PC-3 (cell line): ENCODE results near the gene FBN2. TPM values are rescaled to one million over a fixed set of nuclear protein-coding genes. Genes with fewer than 3 reads are reported as not detected.

Source experiments
- ATAC-seq: fragments of 200-7000 bp; cut with Tn5 transposase; 2 replicates; pipeline ENCODE4 v1.9.1; 2020; ENCODE audit warnings: mild to moderate bottlenecking, moderate library complexity
- BruUV-seq: library from RNA; stranded (reverse); fragments of 400-500 nt; replicated peaks from 2 replicates; lab custom pipeline; 2021; lab: Mats Ljungman, UMichigan
- CTCF ChIA-PET: fragments of 300-600 bp; sonication (Branson Sonifier 250); formaldehyde crosslinking; loops from one replicate; lab custom pipeline; 2022; ENCODE audit warnings: antibody characterized with exemption; lab: Charles Lee
- POLR2A ChIA-PET: fragments of 300-600 bp; sonication (Branson Sonifier 250); formaldehyde crosslinking; loops from one replicate; lab custom pipeline; 2022; ENCODE audit warnings: antibody characterized with exemption; ENCODE audit not compliant: unreplicated experiment; lab: Charles Lee
- DNase-seq: peaks from one replicate; pipeline ENCODE4 v3.0.0-alpha.2; 2015
- H2AFZ ChIP-seq: fragments of 300-600 bp; sonication (generic); 2 replicates; pipeline ENCODE4 v1.6.0; 2016; ENCODE audit warnings: antibody characterized with exemption, low read length
- H3F3A ChIP-seq: fragments of 300-600 bp; sonication (generic); one replicate; pipeline ENCODE4 v1.6.0; 2017; ENCODE audit warnings: antibody characterized with exemption, low read length, control low read depth, mild to moderate bottlenecking; ENCODE audit not compliant: unreplicated experiment
- H3K27ac ChIP-seq: fragments of 300-600 bp; sonication (generic); 2 replicates; pipeline ENCODE4 v1.5.1; 2016; ENCODE audit warnings: mild to moderate bottlenecking, low read length
- H3K27me3 ChIP-seq: fragments of 300-600 bp; sonication (generic); 2 replicates; pipeline ENCODE4 v1.6.1; 2016; ENCODE audit warnings: low read length, mixed read lengths
- H3K36me3 ChIP-seq: fragments of 300-600 bp; sonication (generic); 2 replicates; pipeline ENCODE4 v1.6.1; 2016; ENCODE audit warnings: low read depth, mixed run types, low read length, mixed read lengths
- H3K4me1 ChIP-seq: fragments of 300-600 bp; sonication (generic); 2 replicates; pipeline ENCODE4 v1.5.1; 2016; ENCODE audit warnings: low read length; ENCODE audit not compliant: insufficient read depth
- H3K4me2 ChIP-seq: fragments of 300-600 bp; sonication (generic); 2 replicates; pipeline ENCODE4 v1.6.0; 2016; ENCODE audit warnings: low read length
- H3K4me3 ChIP-seq: fragments of 300-600 bp; sonication (generic); 2 replicates; pipeline ENCODE4 v1.5.1; 2016; ENCODE audit warnings: mild to moderate bottlenecking, low read length, mixed read lengths
- H3K79me2 ChIP-seq: fragments of 300-600 bp; sonication (generic); 2 replicates; pipeline ENCODE4 v1.6.1; 2017; ENCODE audit warnings: low read length, mixed read lengths
- H3K9ac ChIP-seq: fragments of 300-600 bp; sonication (generic); 2 replicates; pipeline ENCODE4 v1.6.0; 2016; ENCODE audit warnings: mild to moderate bottlenecking, low read length
- H3K9me2 ChIP-seq: fragments of 300-600 bp; sonication (generic); replicated peaks from 2 replicates; pipeline ENCODE4 v1.6.1; 2016; ENCODE audit warnings: mixed run types, low read length, mixed read lengths
- H3K9me3 ChIP-seq: fragments of 300-600 bp; sonication (generic); 2 replicates; pipeline ENCODE4 v1.6.1; 2016; ENCODE audit warnings: low read length, mixed read lengths
- H4K20me1 ChIP-seq: fragments of 300-600 bp; sonication (generic); 2 replicates; pipeline ENCODE4 v1.6.1; 2016; ENCODE audit warnings: low read length, mixed read lengths
- EZH2 ChIP-seq: fragments of 300-600 bp; sonication (generic); IDR thresholded peaks from one replicate; pipeline ENCODE4 v1.6.1; 2017; ENCODE audit warnings: antibody characterized with exemption, mild to moderate bottlenecking, low read length; ENCODE audit not compliant: unreplicated experiment
- EZH2phosphoT487 ChIP-seq: fragments of 300-600 bp; sonication (generic); IDR thresholded peaks from 2 replicates; pipeline ENCODE4 v1.6.1; 2018; ENCODE audit warnings: mild to moderate bottlenecking, antibody characterized with exemption, low read length, borderline replicate concordance
- intact Hi-C: fragments of 100-400 bp; cut with micrococcal nuclease; formaldehyde crosslinking; loops from 2 replicates; pipeline ENCODE4 v1.9.0; 2023
- total RNA-seq: library from RNA; depleted of rRNA; stranded (reverse); fragments of >200 nt; gene quantifications from 2 replicates; pipeline ENCODE4 v1.2.3, GENCODE V29; 2014
- TF ChIP-seq, protein P1 (sequence below): fragments of 300-600 bp; sonication (generic); conservative IDR thresholded peaks from 2 replicates; pipeline ENCODE4 v1.5.1; 2017; ENCODE audit warnings: antibody characterized with exemption, low read depth, mild to moderate bottlenecking, low read length

Gene FBN2
- total RNA-seq, 1 experiment from 2014 or later: 45.2 TPM

DNA sequence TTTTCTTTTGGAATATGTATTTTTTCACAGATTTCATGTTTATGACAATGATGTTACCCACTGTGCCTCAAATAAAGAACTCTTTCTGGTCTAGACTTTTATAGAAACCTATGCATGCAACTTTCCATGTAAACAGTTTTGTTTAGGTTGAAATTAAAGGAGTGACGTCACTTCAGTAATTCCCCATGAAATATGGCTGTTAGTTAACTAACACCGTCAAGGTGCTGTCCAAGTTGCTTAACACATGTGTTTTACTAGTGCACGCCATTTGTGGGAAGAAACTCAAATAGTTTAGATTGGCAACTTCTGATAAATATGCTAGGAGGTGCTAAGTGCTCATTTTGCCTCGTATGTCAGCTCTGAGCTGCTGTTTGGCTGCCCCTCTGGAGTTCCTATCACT lies 102.2 kb downstream of the FBN2 start:
- Histone ChIP-seq H3K4me3 (no peak overlapping the region), H3K27ac (no peak overlapping the region), H3K9me2 (no peaks in the 10 kb centered on the region), H3K9me3 (no peaks in the 10 kb centered on the region), H2AFZ (no peak overlapping the region), H4K20me1 (no peaks in the 10 kb centered on the region), H3K4me2 (no peak overlapping the region), H3K79me2 (no peaks in the 10 kb centered on the region), H3K27me3 (no peaks in the 10 kb centered on the region), H3K36me3 (no peaks in the 10 kb centered on the region), H3K9ac (no peak overlapping the region), H3K4me1 (peaks cover 12% of the 10 kb centered on the region), H3F3A (no peaks in the 10 kb centered on the region)
- ChIA-PET CTCF (no interaction called here), POLR2A (no interaction called here)
- intact Hi-C loops: no loop called here
- ATAC-seq: no peak
- TF ChIP-seq EZH2phosphoT487: no peak
- TF ChIP-seq, protein P1, sequence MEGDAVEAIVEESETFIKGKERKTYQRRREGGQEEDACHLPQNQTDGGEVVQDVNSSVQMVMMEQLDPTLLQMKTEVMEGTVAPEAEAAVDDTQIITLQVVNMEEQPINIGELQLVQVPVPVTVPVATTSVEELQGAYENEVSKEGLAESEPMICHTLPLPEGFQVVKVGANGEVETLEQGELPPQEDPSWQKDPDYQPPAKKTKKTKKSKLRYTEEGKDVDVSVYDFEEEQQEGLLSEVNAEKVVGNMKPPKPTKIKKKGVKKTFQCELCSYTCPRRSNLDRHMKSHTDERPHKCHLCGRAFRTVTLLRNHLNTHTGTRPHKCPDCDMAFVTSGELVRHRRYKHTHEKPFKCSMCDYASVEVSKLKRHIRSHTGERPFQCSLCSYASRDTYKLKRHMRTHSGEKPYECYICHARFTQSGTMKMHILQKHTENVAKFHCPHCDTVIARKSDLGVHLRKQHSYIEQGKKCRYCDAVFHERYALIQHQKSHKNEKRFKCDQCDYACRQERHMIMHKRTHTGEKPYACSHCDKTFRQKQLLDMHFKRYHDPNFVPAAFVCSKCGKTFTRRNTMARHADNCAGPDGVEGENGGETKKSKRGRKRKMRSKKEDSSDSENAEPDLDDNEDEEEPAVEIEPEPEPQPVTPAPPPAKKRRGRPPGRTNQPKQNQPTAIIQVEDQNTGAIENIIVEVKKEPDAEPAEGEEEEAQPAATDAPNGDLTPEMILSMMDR: no peak
- DNase-seq: no peak
- no TSS peak for BruUV-seq

DNA sequence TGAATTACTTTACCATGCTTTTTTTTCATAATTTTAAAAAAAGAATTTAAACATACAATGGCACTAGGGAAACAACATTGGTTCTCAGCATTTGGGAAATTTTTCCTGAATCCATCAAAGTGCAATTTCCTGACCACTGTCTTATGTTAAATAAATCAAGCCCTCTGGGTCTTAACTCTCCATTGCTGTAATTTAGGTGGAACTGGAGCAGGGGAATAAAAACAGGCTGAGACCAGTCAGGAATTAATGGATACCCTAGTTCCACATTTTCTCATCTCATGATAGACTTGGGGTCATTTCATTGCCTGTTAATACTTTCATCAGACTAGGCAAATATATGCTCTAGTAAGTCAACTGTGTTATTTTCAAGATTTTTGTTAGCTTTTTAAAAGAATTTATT lies 103.1 kb downstream of the FBN2 start:
- no peak for TF ChIP-seq EZH2
- TF ChIP-seq, protein P1: no peak
- CTCF ChIA-PET: no interaction called here
- no peak overlapping the region for H2AFZ ChIP-seq

DNA sequence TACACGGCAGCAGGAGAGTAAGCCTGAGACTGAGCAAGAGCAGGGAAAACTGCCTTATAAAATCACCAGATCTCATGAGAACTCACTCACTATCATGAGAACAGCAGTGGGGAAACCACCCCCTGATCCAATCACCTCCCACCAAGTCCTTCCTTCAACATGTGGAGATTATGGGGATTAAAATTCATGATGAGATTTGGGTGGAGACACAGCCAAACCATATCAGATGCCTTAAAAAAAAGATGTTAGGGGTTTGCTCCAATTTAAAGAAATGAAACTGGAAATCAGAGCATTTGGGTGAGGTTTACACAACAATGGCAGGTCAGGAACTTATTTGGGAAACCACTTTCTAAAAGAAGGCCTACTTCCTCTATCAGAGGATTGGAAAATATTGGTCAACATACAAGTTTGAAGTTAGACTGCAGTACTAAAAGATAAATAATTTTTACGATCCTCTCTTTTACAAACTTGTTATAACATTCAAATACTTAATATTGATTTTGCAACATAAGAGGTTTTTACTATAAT lies 105.1 kb downstream of the FBN2 start:
- H3K36me3 ChIP-seq: no peaks in the 10 kb centered on the region
- H3K27ac ChIP-seq: no peak overlapping the region
- ATAC-seq: no peak
- H3F3A ChIP-seq: no peaks in the 10 kb centered on the region
- no peaks in the 10 kb centered on the region for H3K27me3 ChIP-seq
- POLR2A ChIA-PET: no interaction called here
- no peak for DNase-seq
- H3K4me1 ChIP-seq: peaks cover 12% of the 10 kb centered on the region
- CTCF ChIA-PET: no interaction called here
- no peak overlapping the region for H3K9ac ChIP-seq
- TF ChIP-seq EZH2 (no peak), EZH2phosphoT487 (no peak)
- TF ChIP-seq, protein P1: no peak
- H4K20me1 ChIP-seq: no peaks in the 10 kb centered on the region
- H3K4me2 ChIP-seq: no peak overlapping the region
- H2AFZ ChIP-seq: no peak overlapping the region
- BruUV-seq: no TSS peak
- intact Hi-C loops: no loop called here
- no peak overlapping the region for H3K4me3 ChIP-seq
- H3K9me2 ChIP-seq: no peaks in the 10 kb centered on the region
- no peaks in the 10 kb centered on the region for H3K9me3 ChIP-seq
- H3K79me2 ChIP-seq: no peaks in the 10 kb centered on the region

More for the DNA sequence above, 103.1 kb downstream of the FBN2 start:
- Histone ChIP-seq H3K4me3 (no peak overlapping the region), H3K9me2 (no peaks in the 10 kb centered on the region), H3K4me2 (no peak overlapping the region), H3K4me1 (peaks cover 12% of the 10 kb centered on the region), H4K20me1 (no peaks in the 10 kb centered on the region), H3K27me3 (no peaks in the 10 kb centered on the region), H3K9ac (no peak overlapping the region), H3K79me2 (no peaks in the 10 kb centered on the region), H3F3A (no peaks in the 10 kb centered on the region), H3K9me3 (no peaks in the 10 kb centered on the region), H3K27ac (no peak overlapping the region), H3K36me3 (no peaks in the 10 kb centered on the region)
- ATAC-seq (no peak), DNase-seq (no peak)
- intact Hi-C loops: no loop called here
- no TSS peak for BruUV-seq
- POLR2A ChIA-PET: no interaction called here
